WTC11 (cell line): ENCODE data around the gene ABCB8.

Experiments
- CTCF ChIP-seq: fragments of 200-600 bp; IDR thresholded peaks from 2 replicates; pipeline ENCODE4 v1.8.0; 2022; ENCODE audit warnings: antibody characterized with exemption
- E2F1 ChIP-seq: sonication (generic); formaldehyde crosslinking; IDR thresholded peaks from 2 replicates; pipeline ENCODE4 v1.8.0; 2022; ENCODE audit warnings: mild to moderate bottlenecking, missing genetic modification reagents
- NR2C2 ChIP-seq: sonication (generic); formaldehyde crosslinking; IDR thresholded peaks from 2 replicates; pipeline ENCODE4 v1.8.0; 2022; ENCODE audit warnings: mild to moderate bottlenecking, missing genetic modification reagents
- SMAD4 ChIP-seq: sonication (generic); formaldehyde crosslinking; IDR thresholded peaks from 2 replicates; pipeline ENCODE4 v1.8.0; 2022; ENCODE audit warnings: mild to moderate bottlenecking, missing genetic modification reagents
- ZNF317 ChIP-seq: sonication (generic); formaldehyde crosslinking; IDR thresholded peaks from 2 replicates; pipeline ENCODE4 v1.8.1; 2023; ENCODE audit warnings: low read depth, mild to moderate bottlenecking, moderate library complexity, missing genetic modification reagents, borderline replicate concordance

GRCh38 chr7:151016505-151016904 is 11.7 kb upstream of the ABCB8 start:
- TF ChIP-seq CTCF (no peak), SMAD4 (CRISPR knock-in tag) (no peak), NR2C2 (CRISPR knock-in tag) (no peak), E2F1 (CRISPR knock-in tag) (no peak), ZNF317 (no peak)
